GM18868 (cell line): ENCODE measurements around the gene HOXA1.

Source experiments
- ATAC-seq: cut with Tn5 transposase; IDR thresholded peaks from one replicate; pipeline ENCODE4 v1.9.1; 2021; ENCODE audit warnings: mild to moderate bottlenecking, moderate library complexity; ENCODE audit not compliant: unreplicated experiment

Gene HOXA1

DNA sequence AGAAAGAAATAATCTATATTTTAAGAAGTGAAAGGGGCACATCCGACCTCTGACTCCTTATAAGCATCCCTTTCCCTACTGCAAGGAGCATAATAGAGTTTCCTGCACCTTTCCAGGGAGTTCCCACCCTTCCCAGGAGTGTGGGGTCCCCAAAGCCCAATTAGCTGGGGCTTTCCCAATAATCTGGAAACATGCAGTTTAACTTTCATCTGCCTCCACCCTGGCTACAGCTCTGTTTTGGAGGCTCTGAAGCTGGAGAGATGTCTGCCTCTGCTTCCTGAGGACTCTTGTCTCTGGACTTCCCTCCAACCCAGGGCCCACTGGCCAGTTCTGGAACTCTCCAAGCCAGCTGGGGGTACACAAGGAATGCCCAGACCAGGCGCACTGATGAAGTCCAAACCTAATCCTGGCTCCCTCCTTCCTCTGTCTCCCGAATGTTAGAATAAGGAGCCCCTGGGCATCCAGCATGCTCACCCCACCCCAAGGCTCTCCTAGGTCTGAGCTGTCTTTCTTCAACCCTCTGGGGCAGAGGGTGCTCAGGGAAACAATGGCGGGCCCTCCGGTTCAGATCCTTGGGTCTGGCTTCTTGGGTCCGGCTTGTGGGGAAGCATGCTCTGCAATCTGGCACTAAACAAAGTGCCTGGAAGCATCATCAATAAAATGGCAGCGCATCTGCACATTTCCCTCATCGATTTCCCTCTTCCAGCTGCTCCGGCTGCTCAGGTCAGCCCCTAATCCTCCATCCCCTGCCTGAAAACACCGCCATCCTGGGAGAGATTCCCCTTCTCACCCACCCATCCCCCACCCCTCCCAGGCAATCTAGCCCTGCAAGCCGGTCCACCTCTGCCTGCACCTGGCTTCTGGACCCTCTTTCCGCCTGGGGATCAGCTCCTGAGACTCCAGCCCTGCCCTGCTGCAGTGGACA lies 21.4 kb upstream of the HOXA1 start:
- ATAC-seq, result no peak

DNA sequence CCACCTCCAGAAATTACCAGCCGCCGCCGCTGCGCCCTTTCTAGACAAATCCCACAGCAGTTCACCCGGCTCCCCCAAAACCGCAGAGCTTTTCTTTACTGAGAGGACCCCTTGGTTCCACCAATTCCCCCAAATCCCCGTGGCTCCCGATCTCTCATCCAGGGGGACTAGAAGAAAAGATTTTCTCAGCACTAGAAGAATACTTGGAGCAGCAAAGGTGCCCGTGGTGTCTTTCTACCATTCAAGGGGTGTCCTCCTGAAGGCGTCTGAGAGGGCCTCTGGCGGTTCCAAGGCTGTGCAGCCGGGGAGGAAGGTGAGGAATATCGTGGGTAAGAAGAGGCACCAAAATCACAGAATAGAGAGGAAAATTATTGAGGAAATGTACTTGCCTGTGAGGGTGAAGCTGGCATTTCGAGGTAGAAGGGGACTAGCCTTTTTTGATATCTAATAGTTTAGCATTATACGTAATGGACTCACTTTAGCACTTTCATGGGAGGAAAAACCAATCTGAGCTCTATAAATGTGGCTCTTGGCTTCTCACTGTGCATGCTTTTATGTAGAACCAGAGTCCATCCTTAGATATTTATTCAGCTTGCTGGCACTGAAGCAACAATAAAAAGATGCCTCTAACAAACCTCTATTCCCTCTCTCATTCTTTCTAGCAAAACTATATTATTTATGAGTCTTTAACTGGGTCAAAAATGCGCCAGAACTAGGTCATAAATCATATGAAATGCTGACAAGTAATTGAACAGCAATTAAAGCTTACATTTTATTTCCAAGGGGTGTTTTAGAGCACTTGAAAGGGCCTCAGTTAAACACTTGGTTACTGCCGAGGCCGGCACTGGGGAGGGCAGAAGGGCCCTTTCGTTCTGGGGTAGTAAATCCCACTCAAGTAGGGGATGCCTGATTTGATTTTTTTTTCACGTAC lies 20.5 kb upstream of the HOXA1 start:
- ATAC-seq, result no peak

- ATAC-seq, result no peak
Measured at GRCh38 chr7:27115221-27116026, 19.6 kb upstream of the HOXA1 start.

DNA sequence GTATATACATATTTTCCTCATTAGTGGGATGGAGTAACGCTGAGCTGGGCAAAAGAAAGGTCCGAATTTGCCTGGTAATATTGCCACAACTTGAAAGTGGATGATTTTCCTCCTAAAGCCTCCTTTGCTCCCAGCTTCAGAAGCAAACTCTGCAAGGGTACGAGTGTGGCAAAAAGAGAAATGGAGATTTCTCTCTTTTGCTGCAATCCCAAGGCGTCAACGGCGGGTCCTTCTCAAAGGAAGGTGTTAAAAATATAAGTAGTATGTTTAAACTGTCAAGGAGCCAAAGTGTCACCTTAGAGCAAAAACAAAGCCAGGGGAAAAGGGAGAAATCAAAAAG lies 19.1 kb upstream of the HOXA1 start:
- no peak for ATAC-seq

- ATAC-seq, result no peak
Measured at GRCh38 chr7:27113991-27114769, 18.4 kb upstream of the HOXA1 start.

DNA sequence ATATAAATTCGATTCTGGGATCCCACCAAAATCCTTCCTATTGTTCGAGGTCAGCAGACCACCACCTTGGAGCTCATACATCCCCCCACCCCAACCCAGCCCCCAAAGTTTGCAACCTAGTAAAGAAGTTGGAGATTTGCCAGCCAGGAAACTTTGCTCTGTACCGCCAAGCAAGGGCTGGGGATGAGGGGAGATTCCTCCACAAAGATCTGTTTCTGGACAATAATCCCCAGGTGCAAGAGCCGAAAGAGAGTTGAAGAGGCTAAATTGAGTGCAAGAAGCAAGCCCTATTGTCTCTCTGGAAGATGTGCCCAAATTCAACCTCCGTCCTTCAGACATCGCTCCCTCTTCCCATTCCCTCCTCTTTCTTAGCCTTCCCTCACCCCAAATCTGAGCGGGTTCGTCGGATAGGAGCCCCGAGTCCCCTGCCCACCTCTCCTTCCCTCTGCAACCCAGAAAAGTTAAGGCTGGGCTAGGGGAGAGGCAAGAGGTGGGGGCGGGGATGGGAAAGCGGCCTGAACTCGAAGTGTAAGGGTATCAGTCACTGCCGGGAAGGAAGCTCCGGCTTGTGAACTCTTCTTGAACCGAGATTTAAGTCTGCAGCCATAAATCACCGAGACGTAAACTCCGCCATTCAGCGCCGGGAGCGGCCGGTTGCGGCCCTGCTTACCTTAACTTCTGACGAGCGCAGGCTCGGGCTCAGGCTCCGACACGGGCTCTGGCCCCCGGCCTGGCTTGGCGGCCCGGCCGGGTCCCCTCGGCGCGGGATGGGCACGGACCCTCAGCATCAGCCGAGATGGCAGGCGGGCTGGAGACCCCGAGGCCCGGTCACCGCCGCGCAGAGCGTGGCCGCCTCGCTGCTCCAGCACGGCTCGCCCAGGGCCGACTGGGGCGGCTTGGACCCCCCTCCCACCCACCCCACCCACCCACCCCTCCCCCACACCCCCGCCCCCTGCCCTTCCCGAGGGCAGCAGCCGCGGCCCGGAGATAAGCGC lies 17.5 kb upstream of the HOXA1 start:
- ATAC-seq, result no peak

DNA sequence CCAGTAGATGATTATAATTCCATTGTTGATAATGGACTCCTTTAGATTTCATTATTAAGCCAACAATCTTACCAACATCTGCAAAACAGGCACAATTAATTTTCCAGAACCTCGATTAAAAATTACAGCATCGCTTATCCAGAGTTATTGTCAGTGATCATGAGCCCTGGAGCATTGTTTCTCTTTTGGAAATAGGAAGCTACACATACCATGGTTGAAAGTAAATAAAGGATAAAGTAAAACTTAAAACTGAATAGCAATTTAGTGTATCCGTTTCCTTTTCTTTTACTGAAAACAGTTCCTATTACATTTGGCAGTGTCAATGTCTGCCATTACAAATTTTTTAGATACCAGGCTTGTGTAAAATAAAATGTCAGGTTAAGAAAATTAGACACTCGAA lies 16.6 kb upstream of the HOXA1 start:
- no peak for ATAC-seq

- no peak for ATAC-seq
Measured at GRCh38 chr7:27111751-27112277, 16.0 kb upstream of the HOXA1 start.

GRCh38 chr7:27111042-27111750 lies 15.4 kb upstream of the HOXA1 start:
- no peak for ATAC-seq

GRCh38 chr7:27110186-27111031 lies 14.6 kb upstream of the HOXA1 start:
- no peak for ATAC-seq

GRCh38 chr7:27109466-27110185 lies 13.8 kb upstream of the HOXA1 start:
- no peak for ATAC-seq

DNA sequence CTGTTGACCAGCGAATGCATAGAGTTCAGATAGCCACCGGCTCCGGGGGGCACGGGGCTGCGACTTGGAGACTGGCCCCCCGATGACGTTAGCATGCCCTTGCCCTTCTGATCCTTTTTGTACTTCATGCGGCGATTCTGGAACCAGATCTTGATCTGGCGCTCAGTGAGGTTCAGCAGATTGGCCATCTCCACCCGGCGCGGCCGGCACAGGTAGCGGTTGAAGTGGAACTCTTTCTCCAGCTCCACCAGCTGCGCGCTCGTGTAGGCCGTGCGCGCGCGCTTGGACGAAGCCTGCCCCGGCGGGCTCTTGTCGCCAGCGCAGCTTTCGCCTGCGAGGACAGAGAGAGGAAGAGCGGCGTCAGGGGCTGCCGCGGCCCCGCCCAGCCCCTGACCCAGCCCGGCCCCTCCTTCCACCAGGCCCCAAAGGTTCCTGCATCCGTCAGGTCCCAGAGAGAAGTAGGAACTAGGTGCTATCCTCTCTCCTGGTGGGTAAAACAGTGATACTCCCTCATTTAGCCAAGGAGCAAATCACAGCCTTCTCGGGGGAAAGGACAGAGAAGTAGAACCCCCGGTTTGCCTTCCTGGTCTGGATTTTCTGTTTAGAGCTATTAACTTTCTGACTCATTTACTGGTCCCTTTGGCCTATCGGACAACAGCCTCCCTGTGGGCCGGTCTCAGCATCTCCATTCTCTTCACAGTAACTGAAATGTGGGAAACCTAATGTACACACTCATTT lies 12.8 kb upstream of the HOXA1 start:
- ATAC-seq, result no peak

- ATAC-seq, result no peak
Measured at GRCh38 chr7:27107391-27108381, 11.9 kb upstream of the HOXA1 start.

- ATAC-seq, result no peak
Measured at GRCh38 chr7:27106901-27107240, 11.1 kb upstream of the HOXA1 start.
